ENCODE results near the gene TRIOBP. TPM values are rescaled to one million over a fixed set of nuclear protein-coding genes. Genes with fewer than 3 reads are reported as not detected.

The TRIOBP gene
- polyA plus RNA-seq, 2 donors = 57.8 to 63.8 TPM

DNA sequence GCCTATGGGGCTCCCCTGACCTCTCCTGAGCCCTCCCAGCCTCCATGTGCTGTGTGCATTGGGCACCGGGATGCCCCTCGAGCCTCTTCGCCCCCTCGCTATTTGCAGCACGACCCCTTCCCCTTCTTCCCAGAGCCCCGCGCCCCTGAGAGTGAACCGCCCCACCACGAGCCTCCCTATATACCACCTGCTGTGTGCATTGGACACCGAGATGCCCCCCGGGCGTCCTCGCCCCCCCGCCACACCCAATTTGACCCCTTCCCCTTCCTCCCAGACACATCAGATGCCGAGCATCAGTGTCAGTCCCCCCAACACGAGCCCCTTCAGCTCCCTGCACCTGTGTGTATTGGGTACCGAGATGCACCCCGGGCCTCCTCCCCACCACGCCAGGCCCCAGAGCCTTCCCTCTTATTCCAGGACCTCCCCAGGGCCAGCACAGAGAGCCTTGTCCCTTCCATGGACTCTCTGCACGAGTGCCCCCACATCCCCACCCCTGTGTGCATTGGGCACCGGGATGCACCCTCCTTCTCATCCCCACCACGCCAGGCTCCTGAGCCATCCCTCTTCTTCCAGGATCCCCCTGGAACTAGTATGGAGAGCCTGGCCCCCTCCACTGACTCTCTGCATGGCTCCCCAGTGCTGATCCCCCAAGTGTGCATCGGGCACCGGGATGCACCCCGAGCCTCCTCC, 28.8 kb downstream of the TRIOBP start:
- H3K9me3 ChIP-seq (ENCODE audit: control insufficient read depth in 2 of 2, insufficient read depth in 1 of 2, low read depth in 1 of 2, low read length in 1 of 2) = no peaks in the 10 kb centered on the region
- no peak overlapping the region for H3K27ac ChIP-seq (ENCODE audit: low read depth in 2 of 2, low read length in 1 of 2)
- 94 to 95% methylated on average over 25 of the region's 25 CpGs for WGBS, 2 donors
- peaks cover 0 to 3% of the 10 kb centered on the region in 2 donors for H3K36me3 ChIP-seq (ENCODE audit: control insufficient read depth in 2 of 2, insufficient read depth in 2 of 2, low read length in 1 of 2)
- H3K4me3 ChIP-seq (ENCODE audit: low read depth in 1 of 2, low read length in 2 of 2) = no peak overlapping the region
- H3K27me3 ChIP-seq (ENCODE audit: control insufficient read depth in 1 of 2, insufficient read depth in 2 of 2, low read length in 2 of 2) = no peaks in the 10 kb centered on the region
- H3K4me1 ChIP-seq (ENCODE audit: control insufficient read depth in 2 of 2, insufficient read depth in 2 of 2, low read length in 1 of 2) = no peaks in the 10 kb centered on the region

GRCh38 chr22:37726241-37726887, 29.5 kb downstream of the TRIOBP start:
- Histone ChIP-seq H3K27ac (ENCODE audit: low read depth in 2 of 2, low read length in 1 of 2) (no peak overlapping the region), H3K27me3 (ENCODE audit: control insufficient read depth in 1 of 2, insufficient read depth in 2 of 2, low read length in 2 of 2) (no peaks in the 10 kb centered on the region), H3K4me1 (ENCODE audit: control insufficient read depth in 2 of 2, insufficient read depth in 2 of 2, low read length in 1 of 2) (no peaks in the 10 kb centered on the region), H3K36me3 (ENCODE audit: control insufficient read depth in 2 of 2, insufficient read depth in 2 of 2, low read length in 1 of 2) (peaks cover 0 to 3% of the 10 kb centered on the region in 2 donors), H3K9me3 (ENCODE audit: control insufficient read depth in 2 of 2, insufficient read depth in 1 of 2, low read depth in 1 of 2, low read length in 1 of 2) (no peaks in the 10 kb centered on the region), H3K4me3 (ENCODE audit: low read depth in 1 of 2, low read length in 2 of 2) (no peak overlapping the region)
- WGBS, 2 donors = 87% methylated on average over 20 of the region's 20 CpGs

GRCh38 chr22:37728620-37729019, 31.8 kb downstream of the TRIOBP start:
- 96 to 100% methylated on average over 1 of the region's 1 CpG for WGBS, 2 donors
- Histone ChIP-seq H3K27me3 (ENCODE audit: control insufficient read depth in 1 of 2, insufficient read depth in 2 of 2, low read length in 2 of 2) (no peaks in the 10 kb centered on the region), H3K4me1 (ENCODE audit: control insufficient read depth in 2 of 2, insufficient read depth in 2 of 2, low read length in 1 of 2) (no peaks in the 10 kb centered on the region), H3K27ac (ENCODE audit: low read depth in 2 of 2, low read length in 1 of 2) (peak overlapping the region; percentile 4 to 40), H3K9me3 (ENCODE audit: control insufficient read depth in 2 of 2, insufficient read depth in 1 of 2, low read depth in 1 of 2, low read length in 1 of 2) (no peaks in the 10 kb centered on the region), H3K36me3 (ENCODE audit: control insufficient read depth in 2 of 2, insufficient read depth in 2 of 2, low read length in 1 of 2) (no peaks in the 10 kb centered on the region), H3K4me3 (ENCODE audit: low read depth in 1 of 2, low read length in 2 of 2) (no peak overlapping the region)

DNA sequence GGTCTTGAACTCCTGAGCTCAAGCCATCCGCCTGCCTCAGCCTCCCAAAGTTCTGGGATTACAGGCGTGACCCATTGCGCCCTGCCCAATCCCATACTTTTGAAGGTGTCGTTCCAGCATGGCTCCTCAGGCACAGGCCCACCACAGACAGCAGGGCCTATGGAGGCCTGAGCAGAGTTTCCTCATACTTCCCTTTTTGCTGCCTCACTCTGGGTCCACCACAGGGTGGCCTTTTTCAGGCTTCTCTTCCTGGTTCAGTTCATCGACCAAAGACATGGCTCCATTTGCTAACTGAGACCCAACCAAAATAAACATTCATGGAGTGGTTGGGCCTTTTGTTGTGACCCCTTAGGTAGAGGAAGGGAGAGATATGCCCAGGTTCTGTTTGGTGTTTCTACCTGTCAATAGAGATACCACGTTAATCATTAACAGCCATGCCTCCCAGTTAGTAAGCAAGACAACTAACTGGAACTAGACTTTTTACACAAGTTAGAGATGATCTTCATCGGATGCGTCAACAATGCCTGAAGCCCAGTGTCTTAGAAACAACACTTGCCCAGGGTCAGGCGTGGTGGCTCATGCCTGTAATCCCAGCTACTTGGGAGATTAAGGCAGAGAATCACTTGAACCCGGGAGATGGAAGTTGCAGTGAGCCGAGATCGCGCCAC, 35.1 kb downstream of the TRIOBP start:
- Histone ChIP-seq H3K9me3 (ENCODE audit: control insufficient read depth in 2 of 2, insufficient read depth in 1 of 2, low read depth in 1 of 2, low read length in 1 of 2) (no peaks in the 10 kb centered on the region), H3K27ac (ENCODE audit: low read depth in 2 of 2, low read length in 1 of 2) (no peak overlapping the region), H3K4me1 (ENCODE audit: control insufficient read depth in 2 of 2, insufficient read depth in 2 of 2, low read length in 1 of 2) (no peaks in the 10 kb centered on the region), H3K4me3 (ENCODE audit: low read depth in 1 of 2, low read length in 2 of 2) (no peak overlapping the region), H3K36me3 (ENCODE audit: control insufficient read depth in 2 of 2, insufficient read depth in 2 of 2, low read length in 1 of 2) (no peaks in the 10 kb centered on the region), H3K27me3 (ENCODE audit: control insufficient read depth in 1 of 2, insufficient read depth in 2 of 2, low read length in 2 of 2) (no peaks in the 10 kb centered on the region)
- 76 to 84% methylated on average over 13 of the region's 13 CpGs for WGBS, 2 donors

GRCh38 chr22:37732699-37733607, 36.1 kb downstream of the TRIOBP start:
- Histone ChIP-seq H3K27ac (ENCODE audit: low read depth in 2 of 2, low read length in 1 of 2) (no peak overlapping the region), H3K4me3 (ENCODE audit: low read depth in 1 of 2, low read length in 2 of 2) (no peak overlapping the region)
- 80 to 86% methylated on average over 19 of the region's 19 CpGs for WGBS, 2 donors

GRCh38 chr22:37733625-37734401, 37.0 kb downstream of the TRIOBP start:
- H3K9me3 ChIP-seq (ENCODE audit: control insufficient read depth in 2 of 2, insufficient read depth in 1 of 2, low read depth in 1 of 2, low read length in 1 of 2) = no peaks in the 10 kb centered on the region
- no peaks in the 10 kb centered on the region for H3K27me3 ChIP-seq (ENCODE audit: control insufficient read depth in 1 of 2, insufficient read depth in 2 of 2, low read length in 2 of 2)
- no peaks in the 10 kb centered on the region for H3K4me1 ChIP-seq (ENCODE audit: control insufficient read depth in 2 of 2, insufficient read depth in 2 of 2, low read length in 1 of 2)
- WGBS, 2 donors = 67 to 70% methylated on average over 11 of the region's 11 CpGs
- no peak overlapping the region for H3K4me3 ChIP-seq (ENCODE audit: low read depth in 1 of 2, low read length in 2 of 2)
- H3K27ac ChIP-seq (ENCODE audit: low read depth in 2 of 2, low read length in 1 of 2) = no peak overlapping the region
- no peaks in the 10 kb centered on the region for H3K36me3 ChIP-seq (ENCODE audit: control insufficient read depth in 2 of 2, insufficient read depth in 2 of 2, low read length in 1 of 2)

More at GRCh38 chr22:37732699-37733607, 36.1 kb downstream of the TRIOBP start:
- no peaks in the 10 kb centered on the region for H3K9me3 ChIP-seq (ENCODE audit: control insufficient read depth in 2 of 2, insufficient read depth in 1 of 2, low read depth in 1 of 2, low read length in 1 of 2)
- H3K27me3 ChIP-seq (ENCODE audit: control insufficient read depth in 1 of 2, insufficient read depth in 2 of 2, low read length in 2 of 2) = no peaks in the 10 kb centered on the region
- H3K4me1 ChIP-seq (ENCODE audit: control insufficient read depth in 2 of 2, insufficient read depth in 2 of 2, low read length in 1 of 2) = no peaks in the 10 kb centered on the region
- H3K36me3 ChIP-seq (ENCODE audit: control insufficient read depth in 2 of 2, insufficient read depth in 2 of 2, low read length in 1 of 2) = no peaks in the 10 kb centered on the region

GRCh38 chr22:37734402-37734700, 37.5 kb downstream of the TRIOBP start:
- no peaks in the 10 kb centered on the region for H3K27me3 ChIP-seq (ENCODE audit: control insufficient read depth in 1 of 2, insufficient read depth in 2 of 2, low read length in 2 of 2)
- 76 to 86% methylated on average over 6 of the region's 6 CpGs for WGBS, 2 donors
- no peak overlapping the region for H3K27ac ChIP-seq (ENCODE audit: low read depth in 2 of 2, low read length in 1 of 2)

DNA sequence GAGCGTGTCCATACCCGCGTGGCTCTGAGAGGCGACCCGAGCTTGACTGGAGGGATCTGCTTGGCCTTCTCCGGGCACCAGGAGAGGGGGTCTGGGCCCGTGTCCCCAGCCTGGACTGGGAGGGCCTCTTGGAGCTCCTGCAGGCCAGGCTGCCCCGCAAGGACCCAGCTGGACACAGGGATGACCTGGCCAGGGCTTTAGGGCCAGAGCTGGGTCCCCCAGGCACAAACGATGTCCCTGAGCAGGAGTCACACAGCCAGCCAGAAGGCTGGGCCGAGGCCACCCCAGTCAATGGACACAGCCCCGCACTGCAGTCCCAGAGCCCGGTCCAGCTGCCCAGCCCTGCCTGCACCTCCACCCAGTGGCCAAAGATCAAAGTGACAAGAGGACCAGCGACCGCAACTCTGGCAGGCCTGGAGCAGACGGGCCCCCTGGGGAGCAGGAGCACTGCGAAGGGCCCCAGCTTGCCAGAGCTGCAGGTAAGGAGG, 38.2 kb downstream of the TRIOBP start:
- Histone ChIP-seq H3K27me3 (ENCODE audit: control insufficient read depth in 1 of 2, insufficient read depth in 2 of 2, low read length in 2 of 2) (no peaks in the 10 kb centered on the region), H3K4me3 (ENCODE audit: low read depth in 1 of 2, low read length in 2 of 2) (no peak overlapping the region), H3K9me3 (ENCODE audit: control insufficient read depth in 2 of 2, insufficient read depth in 1 of 2, low read depth in 1 of 2, low read length in 1 of 2) (no peaks in the 10 kb centered on the region), H3K27ac (ENCODE audit: low read depth in 2 of 2, low read length in 1 of 2) (no peak overlapping the region), H3K4me1 (ENCODE audit: control insufficient read depth in 2 of 2, insufficient read depth in 2 of 2, low read length in 1 of 2) (no peaks in the 10 kb centered on the region), H3K36me3 (ENCODE audit: control insufficient read depth in 2 of 2, insufficient read depth in 2 of 2, low read length in 1 of 2) (no peaks in the 10 kb centered on the region)
- WGBS, 2 donors = 69 to 76% methylated on average over 13 to 16 of the region's 16 CpGs

More at GRCh38 chr22:37734402-37734700, 37.5 kb downstream of the TRIOBP start:
- Histone ChIP-seq H3K36me3 (ENCODE audit: control insufficient read depth in 2 of 2, insufficient read depth in 2 of 2, low read length in 1 of 2) (no peaks in the 10 kb centered on the region), H3K4me3 (ENCODE audit: low read depth in 1 of 2, low read length in 2 of 2) (no peak overlapping the region), H3K4me1 (ENCODE audit: control insufficient read depth in 2 of 2, insufficient read depth in 2 of 2, low read length in 1 of 2) (no peaks in the 10 kb centered on the region), H3K9me3 (ENCODE audit: control insufficient read depth in 2 of 2, insufficient read depth in 1 of 2, low read depth in 1 of 2, low read length in 1 of 2) (no peaks in the 10 kb centered on the region)

All from esophagus (tissue), 2 donors.